Stimulated activated CD8-positive, alpha-beta memory T cell treated with anti-CD3 and anti-CD28 coated beads, Interleukin-15, amount 100 ng/mL, for 48 hours (primary cell): Measurements from ENCODE around the gene MAML3.
"Not testable (repeated sequence)": the region's sequence is repeated elsewhere in the genome, so short reads cannot be mapped to it uniquely, and the experiment has no call there.

Source experiments
- DNase-seq, 2 donors: peaks; one replicate each; pipeline ENCODE4 v3.0.0-alpha.2; 2020; ENCODE audit warnings: low read depth in 2 of 2

MAML3 gene

GRCh38 chr4:139961344-139961946 is 192.5 kb downstream of the MAML3 start:
- no peak for DNase-seq

- no peak for DNase-seq
Measured at GRCh38 chr4:139959396-139959795, 194.6 kb downstream of the MAML3 start.

- DNase-seq, result no peak
Measured at GRCh38 chr4:139958739-139959098, 195.3 kb downstream of the MAML3 start.

- DNase-seq, result no peak
Measured at GRCh38 chr4:139957986-139958738, 195.8 kb downstream of the MAML3 start.

GRCh38 chr4:139957065-139957464 is 196.9 kb downstream of the MAML3 start:
- DNase-seq, result no peak

- no peak for DNase-seq
Measured at GRCh38 chr4:139956507-139957017, 197.4 kb downstream of the MAML3 start.

GRCh38 chr4:139955600-139955999 is 198.4 kb downstream of the MAML3 start:
- no peak for DNase-seq

GRCh38 chr4:139954512-139954911 is 199.5 kb downstream of the MAML3 start:
- no peak for DNase-seq

GRCh38 chr4:139951021-139951420 is 203.0 kb downstream of the MAML3 start:
- DNase-seq, result peak; percentile 3 to 34

GRCh38 chr4:139950568-139950967 is 203.4 kb downstream of the MAML3 start:
- DNase-seq, result peak; percentile 43 to 53

GRCh38 chr4:139944916-139945315 is 209.1 kb downstream of the MAML3 start:
- not testable (repeated sequence) for DNase-seq

GRCh38 chr4:139943277-139943676 is 210.7 kb downstream of the MAML3 start:
- DNase-seq, result no peak

GRCh38 chr4:139942241-139942640 is 211.7 kb downstream of the MAML3 start:
- no peak for DNase-seq

GRCh38 chr4:139940600-139940999 is 213.4 kb downstream of the MAML3 start:
- DNase-seq, result no peak

- no peak for DNase-seq
Measured at GRCh38 chr4:139938414-139938813, 215.6 kb downstream of the MAML3 start.

GRCh38 chr4:139935911-139936310 is 218.1 kb downstream of the MAML3 start:
- DNase-seq, result no peak

GRCh38 chr4:139934708-139935195 is 219.2 kb downstream of the MAML3 start:
- no peak for DNase-seq

GRCh38 chr4:139934057-139934707 is 219.8 kb downstream of the MAML3 start:
- DNase-seq, result no peak

- DNase-seq, result no peak
Measured at GRCh38 chr4:139933541-139933940, 220.4 kb downstream of the MAML3 start.

- no peak for DNase-seq
Measured at GRCh38 chr4:139933104-139933503, 220.9 kb downstream of the MAML3 start.

- no peak for DNase-seq
Measured at GRCh38 chr4:139924782-139925181, 229.2 kb downstream of the MAML3 start.

- DNase-seq, result no peak
Measured at GRCh38 chr4:139922406-139923024, 231.5 kb downstream of the MAML3 start.
